Measurements from ENCODE around the gene ASPSCR1.

The ASPSCR1 gene

GRCh38 chr17:81932333-81932983 is 45.0 kb upstream of the ASPSCR1 start:
- H3K4me3 ChIP-seq (ENCODE audit: low read length in 2 of 2) = no peak overlapping the region
- no peaks in the 10 kb centered on the region for H3K36me3 ChIP-seq (ENCODE audit: control insufficient read depth in 2 of 2, insufficient read depth in 2 of 2, low read length in 2 of 2)
- peaks cover 3 to 10% of the 10 kb centered on the region in 2 donors for H3K27me3 ChIP-seq (ENCODE audit: control insufficient read depth in 2 of 2, insufficient read depth in 2 of 2, low read length in 2 of 2)
- H3K4me1 ChIP-seq (ENCODE audit: control insufficient read depth in 2 of 2, insufficient read depth in 2 of 2, low read length in 2 of 2) = peaks cover 19 to 22% of the 10 kb centered on the region in 2 donors
- no peak overlapping the region for H3K9ac ChIP-seq (ENCODE audit: low read depth in 1 of 2, low read length in 2 of 2)
- H3K27ac ChIP-seq (ENCODE audit: low read depth in 2 of 2, low read length in 2 of 2) = no peak overlapping the region
- H3K9me3 ChIP-seq (ENCODE audit: control insufficient read depth in 2 of 2, low read length in 2 of 2) = no peaks in the 10 kb centered on the region

- no peak overlapping the region for H3K9ac ChIP-seq (ENCODE audit: low read depth in 1 of 2, low read length in 2 of 2)
- no peaks in the 10 kb centered on the region for H3K36me3 ChIP-seq (ENCODE audit: control insufficient read depth in 2 of 2, insufficient read depth in 2 of 2, low read length in 2 of 2)
- H3K9me3 ChIP-seq (ENCODE audit: control insufficient read depth in 2 of 2, low read length in 2 of 2) = no peaks in the 10 kb centered on the region
- H3K4me3 ChIP-seq (ENCODE audit: low read length in 2 of 2) = no peak overlapping the region
- peaks cover 3 to 10% of the 10 kb centered on the region in 2 donors for H3K27me3 ChIP-seq (ENCODE audit: control insufficient read depth in 2 of 2, insufficient read depth in 2 of 2, low read length in 2 of 2)
- H3K27ac ChIP-seq (ENCODE audit: low read depth in 2 of 2, low read length in 2 of 2) = no peak overlapping the region
- peaks cover 16 to 17% of the 10 kb centered on the region in 2 donors for H3K4me1 ChIP-seq (ENCODE audit: control insufficient read depth in 2 of 2, insufficient read depth in 2 of 2, low read length in 2 of 2)
Measured at GRCh38 chr17:81933178-81933699, 44.2 kb upstream of the ASPSCR1 start.

GRCh38 chr17:81934098-81934757 is 43.2 kb upstream of the ASPSCR1 start:
- no peaks in the 10 kb centered on the region for H3K9me3 ChIP-seq (ENCODE audit: control insufficient read depth in 2 of 2, low read length in 2 of 2)
- H3K27ac ChIP-seq (ENCODE audit: low read depth in 2 of 2, low read length in 2 of 2) = no peak overlapping the region
- H3K4me3 ChIP-seq (ENCODE audit: low read length in 2 of 2) = no peak overlapping the region
- H3K9ac ChIP-seq (ENCODE audit: low read depth in 1 of 2, low read length in 2 of 2) = no peak overlapping the region
- peaks cover 0 to under 1% of the 10 kb centered on the region in 2 donors for H3K27me3 ChIP-seq (ENCODE audit: control insufficient read depth in 2 of 2, insufficient read depth in 2 of 2, low read length in 2 of 2)
- peaks cover 11 to 13% of the 10 kb centered on the region in 2 donors for H3K4me1 ChIP-seq (ENCODE audit: control insufficient read depth in 2 of 2, insufficient read depth in 2 of 2, low read length in 2 of 2)
- H3K36me3 ChIP-seq (ENCODE audit: control insufficient read depth in 2 of 2, insufficient read depth in 2 of 2, low read length in 2 of 2) = no peaks in the 10 kb centered on the region

- Histone ChIP-seq H3K36me3 (ENCODE audit: control insufficient read depth in 2 of 2, insufficient read depth in 2 of 2, low read length in 2 of 2) (no peaks in the 10 kb centered on the region), H3K4me1 (ENCODE audit: control insufficient read depth in 2 of 2, insufficient read depth in 2 of 2, low read length in 2 of 2) (peaks cover 11 to 13% of the 10 kb centered on the region in 2 donors), H3K9me3 (ENCODE audit: control insufficient read depth in 2 of 2, low read length in 2 of 2) (no peaks in the 10 kb centered on the region), H3K9ac (ENCODE audit: low read depth in 1 of 2, low read length in 2 of 2) (no peak overlapping the region), H3K27me3 (ENCODE audit: control insufficient read depth in 2 of 2, insufficient read depth in 2 of 2, low read length in 2 of 2) (no peaks in the 10 kb centered on the region), H3K27ac (ENCODE audit: low read depth in 2 of 2, low read length in 2 of 2) (no peak overlapping the region), H3K4me3 (ENCODE audit: low read length in 2 of 2) (no peak overlapping the region)
Measured at GRCh38 chr17:81934850-81935708, 42.4 kb upstream of the ASPSCR1 start.

GRCh38 chr17:81935709-81936084 is 41.7 kb upstream of the ASPSCR1 start:
- no peak overlapping the region for H3K27ac ChIP-seq (ENCODE audit: low read depth in 2 of 2, low read length in 2 of 2)
- H3K27me3 ChIP-seq (ENCODE audit: control insufficient read depth in 2 of 2, insufficient read depth in 2 of 2, low read length in 2 of 2) = no peaks in the 10 kb centered on the region
- H3K9ac ChIP-seq (ENCODE audit: low read depth in 1 of 2, low read length in 2 of 2) = no peak overlapping the region
- H3K9me3 ChIP-seq (ENCODE audit: control insufficient read depth in 2 of 2, low read length in 2 of 2) = no peaks in the 10 kb centered on the region
- H3K4me3 ChIP-seq (ENCODE audit: low read length in 2 of 2) = no peak overlapping the region
- H3K36me3 ChIP-seq (ENCODE audit: control insufficient read depth in 2 of 2, insufficient read depth in 2 of 2, low read length in 2 of 2) = no peaks in the 10 kb centered on the region
- H3K4me1 ChIP-seq (ENCODE audit: control insufficient read depth in 2 of 2, insufficient read depth in 2 of 2, low read length in 2 of 2) = peaks cover 11 to 13% of the 10 kb centered on the region in 2 donors

GRCh38 chr17:81939218-81939617 is 38.2 kb upstream of the ASPSCR1 start:
- H3K4me3 ChIP-seq (ENCODE audit: low read length in 2 of 2) = no peak overlapping the region
- H3K4me1 ChIP-seq (ENCODE audit: control insufficient read depth in 2 of 2, insufficient read depth in 2 of 2, low read length in 2 of 2) = peaks cover 6% of the 10 kb centered on the region in 2 donors
- no peak overlapping the region for H3K27ac ChIP-seq (ENCODE audit: low read depth in 2 of 2, low read length in 2 of 2)
- no peaks in the 10 kb centered on the region for H3K9me3 ChIP-seq (ENCODE audit: control insufficient read depth in 2 of 2, low read length in 2 of 2)
- H3K36me3 ChIP-seq (ENCODE audit: control insufficient read depth in 2 of 2, insufficient read depth in 2 of 2, low read length in 2 of 2) = no peaks in the 10 kb centered on the region
- no peaks in the 10 kb centered on the region for H3K27me3 ChIP-seq (ENCODE audit: control insufficient read depth in 2 of 2, insufficient read depth in 2 of 2, low read length in 2 of 2)
- no peak overlapping the region for H3K9ac ChIP-seq (ENCODE audit: low read depth in 1 of 2, low read length in 2 of 2)

GRCh38 chr17:81939881-81940385 is 37.5 kb upstream of the ASPSCR1 start:
- no peaks in the 10 kb centered on the region for H3K9me3 ChIP-seq (ENCODE audit: control insufficient read depth in 2 of 2, low read length in 2 of 2)
- H3K9ac ChIP-seq (ENCODE audit: low read depth in 1 of 2, low read length in 2 of 2) = no peak overlapping the region
- H3K36me3 ChIP-seq (ENCODE audit: control insufficient read depth in 2 of 2, insufficient read depth in 2 of 2, low read length in 2 of 2) = no peaks in the 10 kb centered on the region
- H3K4me3 ChIP-seq (ENCODE audit: low read length in 2 of 2) = no peak overlapping the region
- H3K4me1 ChIP-seq (ENCODE audit: control insufficient read depth in 2 of 2, insufficient read depth in 2 of 2, low read length in 2 of 2) = peaks cover 6% of the 10 kb centered on the region in 2 donors
- H3K27me3 ChIP-seq (ENCODE audit: control insufficient read depth in 2 of 2, insufficient read depth in 2 of 2, low read length in 2 of 2) = no peaks in the 10 kb centered on the region
- H3K27ac ChIP-seq (ENCODE audit: low read depth in 2 of 2, low read length in 2 of 2) = no peak overlapping the region

GRCh38 chr17:81940538-81941483 is 36.6 kb upstream of the ASPSCR1 start:
- no peak overlapping the region for H3K9ac ChIP-seq (ENCODE audit: low read depth in 1 of 2, low read length in 2 of 2)
- H3K4me1 ChIP-seq (ENCODE audit: control insufficient read depth in 2 of 2, insufficient read depth in 2 of 2, low read length in 2 of 2) = peaks cover 6% of the 10 kb centered on the region in 2 donors
- no peaks in the 10 kb centered on the region for H3K27me3 ChIP-seq (ENCODE audit: control insufficient read depth in 2 of 2, insufficient read depth in 2 of 2, low read length in 2 of 2)
- H3K9me3 ChIP-seq (ENCODE audit: control insufficient read depth in 2 of 2, low read length in 2 of 2) = no peaks in the 10 kb centered on the region
- no peak overlapping the region for H3K27ac ChIP-seq (ENCODE audit: low read depth in 2 of 2, low read length in 2 of 2)
- no peaks in the 10 kb centered on the region for H3K36me3 ChIP-seq (ENCODE audit: control insufficient read depth in 2 of 2, insufficient read depth in 2 of 2, low read length in 2 of 2)
- no peak overlapping the region for H3K4me3 ChIP-seq (ENCODE audit: low read length in 2 of 2)

- Histone ChIP-seq H3K36me3 (ENCODE audit: control insufficient read depth in 2 of 2, insufficient read depth in 2 of 2, low read length in 2 of 2) (no peaks in the 10 kb centered on the region), H3K4me3 (ENCODE audit: low read length in 2 of 2) (no peak overlapping the region), H3K9me3 (ENCODE audit: control insufficient read depth in 2 of 2, low read length in 2 of 2) (no peaks in the 10 kb centered on the region), H3K9ac (ENCODE audit: low read depth in 1 of 2, low read length in 2 of 2) (no peak overlapping the region), H3K27me3 (ENCODE audit: control insufficient read depth in 2 of 2, insufficient read depth in 2 of 2, low read length in 2 of 2) (no peaks in the 10 kb centered on the region), H3K4me1 (ENCODE audit: control insufficient read depth in 2 of 2, insufficient read depth in 2 of 2, low read length in 2 of 2) (peaks cover 3% of the 10 kb centered on the region in 2 donors), H3K27ac (ENCODE audit: low read depth in 2 of 2, low read length in 2 of 2) (no peak overlapping the region)
Measured at GRCh38 chr17:81941484-81942166, 35.8 kb upstream of the ASPSCR1 start.

All from mucosa of rectum (tissue), 2 donors.